Osteoblast (primary cell): ENCODE results near the gene ANP32D. TPM values are rescaled to one million over a fixed set of nuclear protein-coding genes. Genes with fewer than 3 reads are reported as not detected.
"Not testable (repeated sequence)": the region's sequence is repeated elsewhere in the genome, so short reads cannot be mapped to it uniquely, and the experiment has no call there.

ENCODE experiments used
- DNase-seq: peaks from one replicate; pipeline ENCODE4 v3.0.0; 2011; ENCODE audit warnings: low spot score, mixed read lengths; ENCODE audit not compliant: insufficient read length; ENCODE audit errors: missing footprints
- H2AFZ ChIP-seq: 2 replicates; pipeline ENCODE4 v1.6.0; 2011; ENCODE audit warnings: mild to moderate bottlenecking, low read length
- H3K27ac ChIP-seq: 2 replicates; pipeline ENCODE4 v1.5.1; 2011; ENCODE audit warnings: mild to moderate bottlenecking, low read depth, low read length, moderate library complexity
- H3K27me3 ChIP-seq: 2 replicates; pipeline ENCODE4 v1.6.0; 2012; ENCODE audit warnings: mild to moderate bottlenecking, control low read depth, inconsistent platforms, low read length, moderate library complexity; ENCODE audit not compliant: insufficient read depth
- H3K36me3 ChIP-seq: 2 replicates; pipeline ENCODE4 v1.5.1; 2011; ENCODE audit warnings: mild to moderate bottlenecking, low read length, control low read depth, moderate library complexity; ENCODE audit not compliant: insufficient read depth
- H3K4me1 ChIP-seq: 2 replicates; pipeline ENCODE4 v1.5.1; 2011; ENCODE audit warnings: mild to moderate bottlenecking, low read length, control low read depth, moderate library complexity; ENCODE audit not compliant: insufficient read depth
- H3K4me2 ChIP-seq: 2 replicates; pipeline ENCODE4 v1.6.0; 2011; ENCODE audit warnings: mild to moderate bottlenecking, low read length; ENCODE audit not compliant: insufficient read depth
- H3K4me3 ChIP-seq: fragments of 200-600 bp; sonication (generic); 3 replicates; pipeline ENCODE4 v1.5.1; 2012; ENCODE audit warnings: mild to moderate bottlenecking, low read length, inconsistent platforms; ENCODE audit not compliant: insufficient read depth
- H3K79me2 ChIP-seq: 2 replicates; pipeline ENCODE4 v1.6.0; 2012; ENCODE audit warnings: mild to moderate bottlenecking, low read length, control low read depth, inconsistent platforms; ENCODE audit not compliant: insufficient read depth
- H3K9me3 ChIP-seq: 2 replicates; pipeline ENCODE4 v1.5.1; 2011; ENCODE audit warnings: low read depth, low read length, control low read depth
- H4K20me1 ChIP-seq: 2 replicates; pipeline ENCODE4 v1.6.0; 2012; ENCODE audit warnings: mild to moderate bottlenecking, low read length, control low read depth; ENCODE audit not compliant: insufficient read depth
- CTCF ChIP-seq: IDR thresholded peaks from 2 replicates; pipeline ENCODE4 v1.5.1; 2011; ENCODE audit warnings: mild to moderate bottlenecking, low read depth, low read length, moderate library complexity; ENCODE audit errors: extremely low read depth
- total RNA-seq: library from RNA; depleted of rRNA; stranded (reverse); fragments of >200 nt; gene quantifications from 2 replicates; pipeline ENCODE4 v1.2.3, GENCODE V29; 2012

ANP32D gene
- not detected in 2 replicates for total RNA-seq

GRCh38 chr12:48472259-48472658 is at the start of gene ANP32D:
TSS of gene ANP32D (plus strand) at chr12:48472559. CDS start at chr12:48472665, 106 bp downstream.
- no peak for TF ChIP-seq CTCF
- no peaks in the 10 kb centered on the region for H3K9me3 ChIP-seq
- H3K27ac ChIP-seq = no peak within 1 kb of the TSS
- H3K36me3 ChIP-seq = no peaks in the 10 kb centered on the region
- no peaks in the 10 kb centered on the region for H3K4me1 ChIP-seq
- no peaks in the 10 kb centered on the region for H3K27me3 ChIP-seq
- DNase-seq = no peak
- H3K79me2 ChIP-seq = no peaks in the 10 kb centered on the region
- no peak within 1 kb of the TSS for H3K4me3 ChIP-seq
- H4K20me1 ChIP-seq = no peaks in the 10 kb centered on the region
- H3K4me2 ChIP-seq = no peak within 1 kb of the TSS
- no peak within 1 kb of the TSS for H2AFZ ChIP-seq

GRCh38 chr12:48423171-48423570 is 49.2 kb upstream of the ANP32D start:
- Histone ChIP-seq H3K4me3 (no peak overlapping the region), H3K36me3 (no peaks in the 10 kb centered on the region), H3K79me2 (no peaks in the 10 kb centered on the region), H3K4me1 (no peaks in the 10 kb centered on the region), H4K20me1 (no peaks in the 10 kb centered on the region), H3K27me3 (no peaks in the 10 kb centered on the region), H3K9me3 (no peaks in the 10 kb centered on the region), H3K4me2 (no peak overlapping the region), H2AFZ (no peak overlapping the region), H3K27ac (no peak overlapping the region)
- no peak for DNase-seq
- no peak for TF ChIP-seq CTCF

- no peaks in the 10 kb centered on the region for H3K27me3 ChIP-seq
- H3K36me3 ChIP-seq = no peaks in the 10 kb centered on the region
- H2AFZ ChIP-seq = no peak overlapping the region
- DNase-seq = no peak
- no peaks in the 10 kb centered on the region for H4K20me1 ChIP-seq
- TF ChIP-seq CTCF = no peak
- no peak overlapping the region for H3K27ac ChIP-seq
- no peak overlapping the region for H3K4me3 ChIP-seq
- H3K79me2 ChIP-seq = no peaks in the 10 kb centered on the region
- no peaks in the 10 kb centered on the region for H3K4me1 ChIP-seq
- H3K9me3 ChIP-seq = no peaks in the 10 kb centered on the region
- no peak overlapping the region for H3K4me2 ChIP-seq
Measured at GRCh38 chr12:48424644-48425043, 47.7 kb upstream of the ANP32D start.

GRCh38 chr12:48434016-48434415 is 38.3 kb upstream of the ANP32D start:
- not testable (repeated sequence) for H2AFZ ChIP-seq, H3K79me2 ChIP-seq, H3K27ac ChIP-seq, H3K27me3 ChIP-seq, H3K4me3 ChIP-seq, H3K9me3 ChIP-seq, H3K4me1 ChIP-seq, DNase-seq, H3K36me3 ChIP-seq, H3K4me2 ChIP-seq, H4K20me1 ChIP-seq
